ENCODE measurements around the gene ZDHHC17. TPM values are rescaled to one million over a fixed set of nuclear protein-coding genes. Genes with fewer than 3 reads are reported as not detected.

The ZDHHC17 gene
- total RNA-seq, 1 donor, result 75.5 TPM

GRCh38 chr12:76890151-76891143, 126.5 kb downstream of the ZDHHC17 start:
- Histone ChIP-seq H3K4me3 (ENCODE audit: low read length) (no peak overlapping the region), H3K4me1 (ENCODE audit: insufficient read depth, low read length) (no peaks in the 10 kb centered on the region), H3K27me3 (ENCODE audit: insufficient read depth, low read length) (no peaks in the 10 kb centered on the region), H3K9me3 (ENCODE audit: low read depth, low read length) (no peaks in the 10 kb centered on the region)

GRCh38 chr12:76891609-76892008, 127.7 kb downstream of the ZDHHC17 start:
- H3K9me3 ChIP-seq (ENCODE audit: low read depth, low read length), result no peaks in the 10 kb centered on the region
- H3K4me1 ChIP-seq (ENCODE audit: insufficient read depth, low read length), result no peaks in the 10 kb centered on the region
- H3K4me3 ChIP-seq (ENCODE audit: low read length), result no peak overlapping the region
- H3K27me3 ChIP-seq (ENCODE audit: insufficient read depth, low read length), result no peaks in the 10 kb centered on the region

GRCh38 chr12:76895796-76896195, 131.9 kb downstream of the ZDHHC17 start:
- H3K4me1 ChIP-seq (ENCODE audit: insufficient read depth, low read length), result no peaks in the 10 kb centered on the region
- H3K4me3 ChIP-seq (ENCODE audit: low read length), result no peak overlapping the region
- no peaks in the 10 kb centered on the region for H3K9me3 ChIP-seq (ENCODE audit: low read depth, low read length)
- no peaks in the 10 kb centered on the region for H3K27me3 ChIP-seq (ENCODE audit: insufficient read depth, low read length)

- H3K4me3 ChIP-seq (ENCODE audit: low read length), result no peak overlapping the region
- no peaks in the 10 kb centered on the region for H3K9me3 ChIP-seq (ENCODE audit: low read depth, low read length)
- no peaks in the 10 kb centered on the region for H3K4me1 ChIP-seq (ENCODE audit: insufficient read depth, low read length)
These were observed 132.4 kb downstream of the ZDHHC17 start for GRCh38 chr12:76896274-76896673.

GRCh38 chr12:76898442-76898841, 134.5 kb downstream of the ZDHHC17 start:
- no peak overlapping the region for H3K4me3 ChIP-seq (ENCODE audit: low read length)
- no peaks in the 10 kb centered on the region for H3K27me3 ChIP-seq (ENCODE audit: insufficient read depth, low read length)
- peaks cover 4% of the 10 kb centered on the region for H3K4me1 ChIP-seq (ENCODE audit: insufficient read depth, low read length)
- H3K9me3 ChIP-seq (ENCODE audit: low read depth, low read length), result no peaks in the 10 kb centered on the region

More at GRCh38 chr12:76896274-76896673, 132.4 kb downstream of the ZDHHC17 start:
- H3K27me3 ChIP-seq (ENCODE audit: insufficient read depth, low read length), result no peaks in the 10 kb centered on the region

GRCh38 chr12:76899522-76899921, 135.6 kb downstream of the ZDHHC17 start:
- H3K27me3 ChIP-seq (ENCODE audit: insufficient read depth, low read length), result no peaks in the 10 kb centered on the region
- H3K4me3 ChIP-seq (ENCODE audit: low read length), result no peak overlapping the region
- peaks cover 4% of the 10 kb centered on the region for H3K4me1 ChIP-seq (ENCODE audit: insufficient read depth, low read length)
- no peaks in the 10 kb centered on the region for H3K9me3 ChIP-seq (ENCODE audit: low read depth, low read length)

- Histone ChIP-seq H3K27me3 (ENCODE audit: insufficient read depth, low read length) (no peaks in the 10 kb centered on the region), H3K4me1 (ENCODE audit: insufficient read depth, low read length) (peaks cover 4% of the 10 kb centered on the region), H3K9me3 (ENCODE audit: low read depth, low read length) (no peaks in the 10 kb centered on the region), H3K4me3 (ENCODE audit: low read length) (no peak overlapping the region)
These were observed 137.9 kb downstream of the ZDHHC17 start for GRCh38 chr12:76901628-76902380.

Other genes with a start within 250 kb of the ZDHHC17 start
- gene OSBPL8, start 204.3 kb upstream of the ZDHHC17 start, total RNA-seq, result 162 TPM
- gene CSRP2, start 114.9 kb downstream of the ZDHHC17 start, total RNA-seq, result 0.21 TPM